Spleen (tissue), 11 donors: Measurements from ENCODE around the gene NXPE3. TPM values are rescaled to one million over a fixed set of nuclear protein-coding genes. Genes with fewer than 3 reads are reported as not detected.

Source experiments
- DNase-seq: peaks from one replicate; pipeline ENCODE4 v3.0.0-alpha.2; 2020
- H3K27ac ChIP-seq, 8 donors: fragments of 200-600 bp; sonication (generic) in 7 of 8; 1 replicate in 4 of 8; 2 replicates in 4 of 8; pipeline versions ENCODE4 v1.5.0 to v1.8.0; 2016 to 2021; ENCODE audit warnings: inconsistent platforms in 4 of 8, mild to moderate bottlenecking in 4 of 8, moderate library complexity in 1 of 8
- H3K27me3 ChIP-seq, 7 donors: fragments of 200-600 bp; sonication (generic) in 6 of 7; replicated peaks in 1 of 7; 1 replicate in 4 of 7; 2 replicates in 3 of 7; pipeline versions ENCODE4 v1.5.0 to v1.8.0; 2016 to 2021; ENCODE audit warnings: inconsistent platforms in 3 of 7, mild to moderate bottlenecking in 1 of 7
- H3K36me3 ChIP-seq, 6 donors: fragments of 200-600 bp; sonication (generic) in 5 of 6; 1 replicate in 4 of 6; 2 replicates in 2 of 6; pipeline versions ENCODE4 v1.5.0 to v1.8.0; 2016 to 2021; ENCODE audit warnings: inconsistent platforms in 2 of 6
- H3K4me1 ChIP-seq, 6 donors: fragments of 200-600 bp; sonication (generic) in 5 of 6; 1 replicate in 3 of 6; 2 replicates in 3 of 6; pipeline versions ENCODE4 v1.5.0 to v1.8.0; 2016 to 2021; ENCODE audit warnings: inconsistent platforms in 3 of 6
- H3K4me3 ChIP-seq, 8 donors: fragments of 200-600 bp; sonication (generic) in 7 of 8; 1 replicate in 4 of 8; 2 replicates in 4 of 8; pipeline versions ENCODE4 v1.5.0 to v1.8.0; 2016 to 2021; ENCODE audit warnings: inconsistent platforms in 4 of 8, mild to moderate bottlenecking in 4 of 8, moderate library complexity in 2 of 8
- H3K9me3 ChIP-seq, 8 donors: fragments of 200-600 bp; sonication (generic) in 7 of 8; 1 replicate in 4 of 8; 2 replicates in 4 of 8; pipeline versions ENCODE4 v1.5.0 to v1.8.0; 2016 to 2021; ENCODE audit warnings: inconsistent platforms in 4 of 8
- CTCF ChIP-seq, 11 experiments: fragments of 200-600 bp in 7 of 11; fragments of 450-650 bp in 4 of 11; sonication (generic) in 4 of 11; IDR thresholded peaks in 8 of 11; conservative IDR thresholded peaks in 3 of 11; 1 replicate in 7 of 11; 2 replicates in 4 of 11; pipeline versions ENCODE4 v1.4.0 to v1.8.0; 2016 to 2021; ENCODE audit warnings: antibody characterized with exemption in 11 of 11, inconsistent platforms in 4 of 11, mild to moderate bottlenecking in 1 of 11
- POLR2A ChIP-seq, 3 donors: fragments of 450-650 bp; IDR thresholded peaks; one replicate each; pipeline ENCODE4 v1.5.1; 2017; ENCODE audit warnings: antibody characterized with exemption in 3 of 3, mild to moderate bottlenecking in 1 of 3
- POLR2AphosphoS5 ChIP-seq, 3 donors: sonication (generic); formaldehyde crosslinking; IDR thresholded peaks; one replicate each; pipeline ENCODE4 v1.5.1; 2017; ENCODE audit warnings: antibody characterized with exemption in 3 of 3
- WGBS, 5 donors: extraction: QIAGEN DNeasy Blood & Tissue Kit in 3 of 5; methylation state at CpG; one replicate each; pipeline versions ENCODE4 v1.1.5 to v1.1.7; 2013 to 2018; 5-methylcytosine and 5-hydroxymethylcytosine counted together
- intact Hi-C: fragments of 100-400 bp; cut with DNase I; formaldehyde crosslinking; loops from one replicate; pipeline ENCODE4 v1.15.0; 2023; ENCODE audit warnings: low total_unique reads
- polyA plus RNA-seq, 3 donors: library from polyadenylated mRNA; stranded (reverse); fragments of 200-250 nt; gene quantifications; one replicate each; pipeline ENCODE4 v1.2.1, GENCODE V29; 2013
- total RNA-seq, 7 donors: library from RNA; depleted of rRNA in 3 of 7; stranded (reverse); fragments of >200 nt in 3 of 7; fragmentation: NEBNext Ultra II Directional in 4 of 7; extraction: Animal tissue kit (Norgen Biotek cat#: 25700) in 4 of 7; gene quantifications; one replicate each; pipeline versions ENCODE4 v1.1.0 to v1.2.1, GENCODE V29; 2016 to 2021
- donor health status: healthy with polysubstance abuse.
- donor health status: DM: no; HTN: no; CAD: no; lungs with moderate emphysema.
- donor health status: DM: no; HTN: no; CAD: no.
- donor health status: Bipolar disorder and iron deficiency.
- donor health status: healthy.
- donor health status: DM: no; HTN: no; CAD: no.
- donor health status: DM: yes; HTN: yes; CAD: no.

The NXPE3 gene
- total and polyA plus RNA-seq, 10 donors, result 6.9 to 39.1 (median 25.5) TPM

- TF ChIP-seq POLR2A (IDR thresholded peaks at IDR 0.05) (no peak), CTCF (IDR thresholded peaks at IDR 0.05 in 8 of 11, conservative IDR thresholded peaks at IDR 0.05 in 3 of 11) (peak in 9 of 11 experiments; percentile 30 to 66 (median 57)), POLR2AphosphoS5 (IDR thresholded peaks at IDR 0.05) (no peak)
- no peak for DNase-seq
- Histone ChIP-seq H3K4me1 (peaks cover 9 to 81% (median 31%) of the 10 kb centered on the region in 6 donors), H3K27me3 (no peaks in the 10 kb centered on the region), H3K36me3 (peaks cover 0 to 15% (median 5%) of the 10 kb centered on the region in 6 donors), H3K27ac (no peak overlapping the region), H3K9me3 (no peaks in the 10 kb centered on the region), H3K4me3 (no peak overlapping the region)
- 73 to 85% (median 81%) methylated on average over 7 of the region's 7 CpGs for WGBS, 5 donors
- intact Hi-C loops, result no loop called here
Measured at GRCh38 chr3:101813817-101814440, 34.9 kb downstream of the NXPE3 start.

DNA sequence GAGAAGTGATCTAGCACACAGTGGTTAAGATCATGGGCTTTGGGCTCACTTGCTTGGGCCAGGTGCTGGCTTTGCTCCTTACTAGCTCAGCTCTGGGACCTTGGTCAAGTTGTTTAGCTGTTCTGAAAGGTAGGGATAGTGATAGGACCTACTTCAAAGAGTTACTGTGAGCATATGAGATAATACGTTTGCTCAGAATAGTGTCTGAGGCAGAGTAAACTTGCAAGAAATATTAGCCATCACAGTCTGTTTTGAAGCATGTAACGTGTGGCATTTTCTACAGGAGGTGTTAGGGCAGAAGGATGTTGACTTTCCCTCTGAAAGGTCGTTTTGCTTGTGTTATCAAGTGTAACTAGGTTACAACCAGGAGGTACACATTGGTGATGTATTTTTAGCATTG is 35.8 kb downstream of the NXPE3 start:
- Histone ChIP-seq H3K27ac (no peak overlapping the region), H3K9me3 (no peaks in the 10 kb centered on the region), H3K27me3 (no peaks in the 10 kb centered on the region), H3K36me3 (peaks cover 0 to 15% (median 5%) of the 10 kb centered on the region in 6 donors), H3K4me1 (peaks cover 3 to 81% (median 24%) of the 10 kb centered on the region in 6 donors), H3K4me3 (no peak overlapping the region)
- WGBS, 5 donors, result 66 to 71% (median 67%) methylated on average over 3 of the region's 3 CpGs
- intact Hi-C loops, result no loop called here
- TF ChIP-seq CTCF (IDR thresholded peaks at IDR 0.05 in 8 of 11, conservative IDR thresholded peaks at IDR 0.05 in 3 of 11) (no peak), POLR2AphosphoS5 (IDR thresholded peaks at IDR 0.05) (no peak), POLR2A (IDR thresholded peaks at IDR 0.05) (no peak)
- no peak for DNase-seq

GRCh38 chr3:101816215-101817149 is 37.5 kb downstream of the NXPE3 start:
- H3K27ac ChIP-seq, result peak overlapping the region in 3 of 8 donors; percentile 49 to 71 (median 61)
- intact Hi-C loops, result no loop called here
- 76 to 92% (median 82%) methylated on average over 4 of the region's 4 CpGs for WGBS, 5 donors

More at GRCh38 chr3:101816215-101817149, 37.5 kb downstream of the NXPE3 start:
- peaks cover 2 to 74% (median 22%) of the 10 kb centered on the region in 6 donors for H3K4me1 ChIP-seq
- peaks cover 0 to 22% (median 9%) of the 10 kb centered on the region in 6 donors for H3K36me3 ChIP-seq
- TF ChIP-seq POLR2AphosphoS5 (IDR thresholded peaks at IDR 0.05) (no peak), CTCF (IDR thresholded peaks at IDR 0.05 in 8 of 11, conservative IDR thresholded peaks at IDR 0.05 in 3 of 11) (no peak), POLR2A (IDR thresholded peaks at IDR 0.05) (no peak)
- no peak overlapping the region for H3K4me3 ChIP-seq
- H3K27me3 ChIP-seq, result no peaks in the 10 kb centered on the region
- H3K9me3 ChIP-seq, result no peaks in the 10 kb centered on the region
- DNase-seq, result no peak
